Body of pancreas (tissue), 4 donors: ENCODE data around the gene TLE1. TPM values are rescaled to one million over a fixed set of nuclear protein-coding genes. Genes with fewer than 3 reads are reported as not detected.

ENCODE experiments used
- ATAC-seq: fragments of 150-250 bp; one replicate; pipeline ENCODE4 v1.9.1; 2016
- DNase-seq, 4 donors: peaks; one replicate each; pipeline ENCODE4 v3.0.0-alpha.2; 2019
- H3K27ac ChIP-seq, 4 donors: fragments of 200-600 bp; sonication (generic); 1 replicate in 3 of 4; 2 replicates in 1 of 4; pipeline versions ENCODE4 v1.5.1 to v1.6.1; 2016 to 2019; ENCODE audit warnings: mild to moderate bottlenecking in 1 of 4, mixed read lengths in 1 of 4, moderate library complexity in 1 of 4
- H3K27me3 ChIP-seq, 2 donors: fragments of 200-600 bp; sonication (generic); one replicate each; pipeline ENCODE4 v1.6.0; 2016; ENCODE audit warnings: mild to moderate bottlenecking in 1 of 2
- H3K36me3 ChIP-seq, 2 donors: fragments of 200-600 bp; sonication (generic); replicated peaks in 1 of 2; 2 replicates each; pipeline ENCODE4 v1.5.1; 2016; ENCODE audit warnings: low read depth in 2 of 2; ENCODE audit not compliant: insufficient read depth in 1 of 2
- H3K4me1 ChIP-seq: fragments of 200-600 bp; sonication (generic); one replicate; pipeline ENCODE4 v1.6.0; 2016
- H3K4me3 ChIP-seq, 2 donors: fragments of 200-600 bp; sonication (generic); 1 replicate in 1 of 2; 2 replicates in 1 of 2; pipeline ENCODE4 v1.5.1; 2016 to 2019
- H3K9me3 ChIP-seq, 3 donors: fragments of 200-600 bp; sonication (generic); 1 replicate in 2 of 3; 2 replicates in 1 of 3; pipeline ENCODE4 v1.5.1; 2016
- POLR2A ChIP-seq, 3 donors: fragments of 450-650 bp; IDR thresholded peaks; one replicate each; pipeline ENCODE4 v1.6.1; 2016; ENCODE audit warnings: antibody characterized with exemption in 3 of 3, mild to moderate bottlenecking in 2 of 3
- WGBS, 2 donors: methylation state at CpG; one replicate each; pipeline ENCODE4 v1.1.5; 2017; 5-methylcytosine and 5-hydroxymethylcytosine counted together
- intact Hi-C: fragments of 100-400 bp; cut with DNase I; formaldehyde crosslinking; loops from one replicate; pipeline ENCODE4 v1.15.1; 2023
- total RNA-seq, 2 donors: library from RNA; depleted of rRNA; stranded (reverse); fragments of >200 nt; gene quantifications; one replicate each; pipeline ENCODE4 v1.1.0, GENCODE V29; 2016
- TF ChIP-seq, protein P1 (sequence below), 7 experiments: fragments of 450-650 bp in 4 of 7; fragments of 200-600 bp in 3 of 7; sonication (generic) in 3 of 7; IDR thresholded peaks; one replicate each; pipeline ENCODE4 v1.5.1; 2016 to 2019; ENCODE audit warnings: antibody characterized with exemption in 7 of 7

TLE1 gene
- total RNA-seq, 2 donors from 2014 or later, result 49.5 to 58.3 TPM

DNA sequence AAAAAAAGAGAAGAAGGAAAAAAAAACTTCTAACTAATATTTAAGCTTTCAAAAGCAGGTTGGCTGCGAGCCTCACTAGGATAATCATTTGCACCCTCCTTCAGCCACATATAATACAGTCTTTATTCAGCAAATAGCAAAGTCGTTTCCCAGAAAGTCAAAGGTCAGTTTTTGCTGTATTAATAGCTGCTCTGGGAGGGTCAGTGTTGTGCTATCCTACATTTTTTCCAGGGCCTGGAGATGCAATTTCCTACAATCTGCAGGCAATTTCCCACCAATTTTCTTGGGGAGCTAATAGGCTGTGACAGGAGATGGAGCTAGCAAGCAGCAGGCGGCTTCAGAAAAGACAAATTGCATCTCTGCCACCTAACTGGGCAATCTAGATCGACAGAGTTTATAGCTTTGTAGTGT, 136.8 kb downstream of the TLE1 start:
- no peaks in the 10 kb centered on the region for H3K36me3 ChIP-seq
- intact Hi-C loops, result no loop called here
- peak; percentile 38 for ATAC-seq
- WGBS, 2 donors, result 35 to 52% methylated on average over 4 of the region's 4 CpGs
- H3K4me3 ChIP-seq, result no peak overlapping the region
- H3K27ac ChIP-seq, result peak overlapping the region in 2 of 4 donors; percentile 0 to 52
- H3K4me1 ChIP-seq, result peaks cover 64% of the 10 kb centered on the region
- TF ChIP-seq POLR2A (IDR thresholded peaks at IDR 0.05), result no peak
- TF ChIP-seq, protein P1, sequence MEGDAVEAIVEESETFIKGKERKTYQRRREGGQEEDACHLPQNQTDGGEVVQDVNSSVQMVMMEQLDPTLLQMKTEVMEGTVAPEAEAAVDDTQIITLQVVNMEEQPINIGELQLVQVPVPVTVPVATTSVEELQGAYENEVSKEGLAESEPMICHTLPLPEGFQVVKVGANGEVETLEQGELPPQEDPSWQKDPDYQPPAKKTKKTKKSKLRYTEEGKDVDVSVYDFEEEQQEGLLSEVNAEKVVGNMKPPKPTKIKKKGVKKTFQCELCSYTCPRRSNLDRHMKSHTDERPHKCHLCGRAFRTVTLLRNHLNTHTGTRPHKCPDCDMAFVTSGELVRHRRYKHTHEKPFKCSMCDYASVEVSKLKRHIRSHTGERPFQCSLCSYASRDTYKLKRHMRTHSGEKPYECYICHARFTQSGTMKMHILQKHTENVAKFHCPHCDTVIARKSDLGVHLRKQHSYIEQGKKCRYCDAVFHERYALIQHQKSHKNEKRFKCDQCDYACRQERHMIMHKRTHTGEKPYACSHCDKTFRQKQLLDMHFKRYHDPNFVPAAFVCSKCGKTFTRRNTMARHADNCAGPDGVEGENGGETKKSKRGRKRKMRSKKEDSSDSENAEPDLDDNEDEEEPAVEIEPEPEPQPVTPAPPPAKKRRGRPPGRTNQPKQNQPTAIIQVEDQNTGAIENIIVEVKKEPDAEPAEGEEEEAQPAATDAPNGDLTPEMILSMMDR (IDR thresholded peaks at IDR 0.05), result no peak
- no peak for DNase-seq
- H3K9me3 ChIP-seq, result no peaks in the 10 kb centered on the region
- no peaks in the 10 kb centered on the region for H3K27me3 ChIP-seq

DNA sequence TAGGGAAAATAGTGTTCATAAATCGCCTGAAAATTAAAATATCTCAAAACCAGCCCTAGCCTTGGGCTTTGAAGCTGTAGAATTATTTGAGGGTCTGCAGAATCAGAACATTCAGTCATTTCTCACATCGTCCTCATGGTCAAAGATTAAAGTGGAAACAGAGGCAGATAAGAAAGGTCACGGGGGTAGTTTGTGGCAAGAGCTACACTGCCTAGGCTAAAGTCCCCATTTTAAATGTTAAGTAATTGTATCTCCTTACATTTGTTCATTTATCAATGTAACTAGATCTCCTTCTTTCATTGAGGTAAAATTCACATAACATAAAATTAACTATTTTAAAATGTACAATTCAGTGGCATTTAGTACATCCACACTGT, 139.2 kb downstream of the TLE1 start:
- 13 to 14% methylated on average over 3 of the region's 3 CpGs for WGBS, 2 donors

DNA sequence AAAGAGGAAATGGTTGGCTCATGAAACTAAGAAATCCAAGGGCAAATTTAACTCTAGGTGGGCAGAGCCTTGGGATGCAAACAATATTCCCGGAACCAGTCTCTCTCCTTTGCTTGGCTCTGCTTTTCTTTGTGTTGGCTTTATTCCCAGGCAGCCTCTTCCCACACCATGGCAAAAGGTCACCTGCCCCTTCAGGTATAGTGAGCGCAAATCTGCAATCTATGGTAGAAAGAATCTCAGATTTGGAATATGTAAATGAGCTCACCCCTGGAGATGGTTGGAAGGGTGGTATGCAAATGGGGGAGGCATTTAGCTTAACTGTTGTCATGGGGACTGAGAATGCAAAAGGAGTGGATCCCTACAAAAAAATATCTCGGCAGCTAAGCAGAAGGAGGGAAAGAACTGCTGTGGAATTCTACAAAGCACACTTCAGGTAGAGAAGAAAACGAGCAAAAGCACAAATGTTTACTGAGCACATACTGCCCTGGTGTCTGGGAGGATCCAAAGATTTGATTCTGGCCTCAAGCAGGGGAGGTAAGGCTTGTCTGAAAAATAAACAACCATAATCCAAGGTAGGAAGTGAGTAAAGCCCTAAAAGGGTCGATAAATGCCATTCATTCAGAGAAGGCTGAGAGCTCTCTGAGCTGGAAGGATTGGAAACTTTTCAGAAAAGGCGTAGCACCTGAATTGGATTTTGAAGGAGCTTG, 139.7 kb downstream of the TLE1 start:
- Histone ChIP-seq H3K27me3 (no peaks in the 10 kb centered on the region), H3K27ac (peak overlapping the region; percentile 59 to 82 (median 69)), H3K4me1 (peaks cover 60% of the 10 kb centered on the region), H3K36me3 (no peaks in the 10 kb centered on the region), H3K4me3 (no peak overlapping the region), H3K9me3 (no peaks in the 10 kb centered on the region)
- ATAC-seq (peak; percentile 87), DNase-seq (peak in 3 of 4 donors; percentile 25 to 36 (median 31))
- no peak for TF ChIP-seq POLR2A (IDR thresholded peaks at IDR 0.05)
- TF ChIP-seq, protein P1 (IDR thresholded peaks at IDR 0.05), result no peak
- intact Hi-C loops, result no loop called here
- 10 to 18% methylated on average over 6 of the region's 6 CpGs for WGBS, 2 donors

More for the DNA sequence above, 139.2 kb downstream of the TLE1 start:
- Histone ChIP-seq H3K36me3 (no peaks in the 10 kb centered on the region), H3K27me3 (no peaks in the 10 kb centered on the region), H3K4me3 (no peak overlapping the region), H3K4me1 (peaks cover 60% of the 10 kb centered on the region), H3K27ac (peak overlapping the region; percentile 59 to 82 (median 69)), H3K9me3 (no peaks in the 10 kb centered on the region)
- no peak for DNase-seq
- TF ChIP-seq, protein P1 (IDR thresholded peaks at IDR 0.05), result no peak
- TF ChIP-seq POLR2A (IDR thresholded peaks at IDR 0.05), result no peak
- intact Hi-C loops, result no loop called here
- ATAC-seq, result no peak

DNA sequence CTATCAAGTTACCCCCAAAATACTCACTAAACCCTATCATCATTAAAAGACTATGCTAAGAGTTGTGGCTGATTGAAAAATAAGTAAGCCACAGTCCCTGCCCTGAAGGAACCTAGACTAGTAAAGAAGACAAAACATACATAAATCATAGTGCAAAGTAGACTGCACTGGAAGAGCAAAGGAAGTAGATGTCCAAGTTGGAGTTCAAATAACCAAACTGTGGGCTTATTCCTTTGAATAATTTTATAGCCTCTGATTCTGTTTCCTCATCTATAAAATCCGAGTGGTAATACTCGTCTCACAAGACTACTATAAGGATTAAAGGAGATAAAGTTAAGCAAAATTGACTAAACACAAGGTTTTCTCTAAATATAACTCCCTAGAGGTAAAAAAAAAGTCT, 140.4 kb downstream of the TLE1 start:
- no peaks in the 10 kb centered on the region for H3K27me3 ChIP-seq
- H3K27ac ChIP-seq, result peak overlapping the region in 2 of 4 donors; percentile 10 to 59
- no peaks in the 10 kb centered on the region for H3K36me3 ChIP-seq
- H3K4me3 ChIP-seq, result no peak overlapping the region
- H3K9me3 ChIP-seq, result no peaks in the 10 kb centered on the region
- no peak for TF ChIP-seq POLR2A (IDR thresholded peaks at IDR 0.05)
- TF ChIP-seq, protein P1 (IDR thresholded peaks at IDR 0.05), result no peak
- no peak for ATAC-seq
- DNase-seq, result no peak
- WGBS, 2 donors, result 47 to 62% methylated on average over 2 of the region's 2 CpGs
- H3K4me1 ChIP-seq, result peaks cover 60% of the 10 kb centered on the region
- intact Hi-C loops, result no loop called here

DNA sequence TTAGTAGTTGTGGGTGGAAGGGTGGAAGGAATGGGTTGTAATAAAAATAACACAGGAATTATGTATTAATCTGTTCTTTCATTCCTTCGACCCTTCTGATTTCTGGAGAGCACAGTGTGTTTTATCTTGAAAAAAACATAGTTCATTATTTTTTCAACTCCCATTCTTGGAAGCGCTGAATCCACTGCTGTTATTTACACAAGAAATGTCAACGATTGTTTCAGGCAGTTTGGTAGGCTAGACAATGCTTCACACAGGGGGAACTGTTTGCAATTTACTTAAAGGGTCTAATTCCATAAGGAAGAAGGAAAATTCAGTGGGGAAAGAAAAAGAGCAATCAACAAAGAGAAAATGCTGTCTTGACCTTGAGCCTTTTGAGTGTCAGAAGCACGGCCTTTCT, 142.9 kb downstream of the TLE1 start:
- 11 to 12% methylated on average over 4 of the region's 4 CpGs for WGBS, 2 donors
- Histone ChIP-seq H3K4me1 (peaks cover 45% of the 10 kb centered on the region), H3K27ac (no peak overlapping the region), H3K27me3 (no peaks in the 10 kb centered on the region), H3K4me3 (no peak overlapping the region), H3K9me3 (no peaks in the 10 kb centered on the region), H3K36me3 (no peaks in the 10 kb centered on the region)
- no peak for ATAC-seq
- intact Hi-C loops, result no loop called here
- TF ChIP-seq, protein P1 (IDR thresholded peaks at IDR 0.05), result no peak
- TF ChIP-seq POLR2A (IDR thresholded peaks at IDR 0.05), result no peak
- no peak for DNase-seq
